Vagina (tissue), 2 donors: ENCODE data around the gene PTPRD. TPM values are rescaled to one million over a fixed set of nuclear protein-coding genes. Genes with fewer than 3 reads are reported as not detected.

ENCODE experiments used
- DNase-seq, 2 donors: peaks; one replicate each; pipeline ENCODE4 v3.0.0-alpha.2; 2017; ENCODE audit errors: extremely low spot score in 2 of 2
- H3K27ac ChIP-seq: fragments of 200-600 bp; sonication (generic); one replicate; pipeline ENCODE4 v1.5.1; 2019
- H3K27me3 ChIP-seq: fragments of 200-600 bp; sonication (generic); one replicate; pipeline ENCODE4 v1.5.1; 2019
- H3K36me3 ChIP-seq, 2 donors: fragments of 200-600 bp; sonication (generic); one replicate each; pipeline ENCODE4 v1.5.1; 2017 to 2019
- H3K4me1 ChIP-seq: fragments of 200-600 bp; sonication (generic); one replicate; pipeline ENCODE4 v1.5.1; 2019
- H3K4me3 ChIP-seq, 2 donors: fragments of 200-600 bp; sonication (generic); 1 replicate in 1 of 2; 2 replicates in 1 of 2; pipeline ENCODE4 v1.5.1; 2016 to 2019
- H3K9me3 ChIP-seq: fragments of 200-600 bp; sonication (generic); one replicate; pipeline ENCODE4 v1.5.1; 2019
- POLR2A ChIP-seq, 2 donors: fragments of 450-650 bp; IDR thresholded peaks; one replicate each; pipeline ENCODE4 v1.6.1; 2017; ENCODE audit warnings: antibody characterized with exemption in 2 of 2, mild to moderate bottlenecking in 2 of 2, moderate library complexity in 2 of 2
- POLR2AphosphoS5 ChIP-seq, 2 donors: sonication (generic); formaldehyde crosslinking; IDR thresholded peaks; one replicate each; pipeline ENCODE4 v1.9.0; 2017; ENCODE audit warnings: antibody characterized with exemption in 2 of 2, mild to moderate bottlenecking in 2 of 2, low read depth in 1 of 2; ENCODE audit not compliant: insufficient read depth in 1 of 2
- intact Hi-C: fragments of 100-400 bp; cut with DNase I; formaldehyde crosslinking; loops from one replicate; pipeline ENCODE4 v1.15.1; 2023
- total RNA-seq: library from RNA; depleted of rRNA; stranded (reverse); fragments of >200 nt; gene quantifications from one replicate; pipeline ENCODE4 v1.2.3, GENCODE V29; 2016
- TF ChIP-seq, protein P1 (sequence below), 3 experiments: fragments of 450-650 bp in 2 of 3; fragments of 200-600 bp in 1 of 3; sonication (generic) in 1 of 3; IDR thresholded peaks; one replicate each; pipeline ENCODE4 v1.5.1; 2017 to 2019; ENCODE audit warnings: antibody characterized with exemption in 3 of 3, mild to moderate bottlenecking in 2 of 3, moderate library complexity in 2 of 3

PTPRD gene
- total RNA-seq, 1 donor from 2014 or later: 10.3 TPM

DNA sequence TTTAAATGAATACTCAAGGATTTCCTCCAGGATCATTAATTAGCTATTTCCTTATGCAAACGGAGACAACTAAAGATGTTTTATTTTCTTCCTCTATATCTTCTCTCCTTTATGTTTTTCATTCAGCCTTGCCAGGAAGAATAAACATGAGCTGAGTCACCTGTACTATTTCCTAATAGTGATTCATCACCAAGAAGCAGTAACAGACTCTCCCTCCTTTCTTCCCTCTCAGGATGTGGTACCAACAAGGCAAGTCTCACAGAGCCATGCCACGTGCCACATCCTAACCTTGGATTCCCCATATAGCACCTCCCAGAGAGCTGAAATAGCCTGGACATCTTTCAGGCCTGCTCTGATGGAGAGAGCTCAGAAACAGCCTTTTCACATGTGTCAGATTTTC lies 2054.6 kb downstream of the PTPRD start:
- intact Hi-C loops: no loop called here
- TF ChIP-seq POLR2A (IDR thresholded peaks at IDR 0.05) (no peak), POLR2AphosphoS5 (IDR thresholded peaks at IDR 0.05; ENCODE audit: insufficient read depth in 1 of 2, low read depth in 1 of 2) (no peak)
- TF ChIP-seq, protein P1, sequence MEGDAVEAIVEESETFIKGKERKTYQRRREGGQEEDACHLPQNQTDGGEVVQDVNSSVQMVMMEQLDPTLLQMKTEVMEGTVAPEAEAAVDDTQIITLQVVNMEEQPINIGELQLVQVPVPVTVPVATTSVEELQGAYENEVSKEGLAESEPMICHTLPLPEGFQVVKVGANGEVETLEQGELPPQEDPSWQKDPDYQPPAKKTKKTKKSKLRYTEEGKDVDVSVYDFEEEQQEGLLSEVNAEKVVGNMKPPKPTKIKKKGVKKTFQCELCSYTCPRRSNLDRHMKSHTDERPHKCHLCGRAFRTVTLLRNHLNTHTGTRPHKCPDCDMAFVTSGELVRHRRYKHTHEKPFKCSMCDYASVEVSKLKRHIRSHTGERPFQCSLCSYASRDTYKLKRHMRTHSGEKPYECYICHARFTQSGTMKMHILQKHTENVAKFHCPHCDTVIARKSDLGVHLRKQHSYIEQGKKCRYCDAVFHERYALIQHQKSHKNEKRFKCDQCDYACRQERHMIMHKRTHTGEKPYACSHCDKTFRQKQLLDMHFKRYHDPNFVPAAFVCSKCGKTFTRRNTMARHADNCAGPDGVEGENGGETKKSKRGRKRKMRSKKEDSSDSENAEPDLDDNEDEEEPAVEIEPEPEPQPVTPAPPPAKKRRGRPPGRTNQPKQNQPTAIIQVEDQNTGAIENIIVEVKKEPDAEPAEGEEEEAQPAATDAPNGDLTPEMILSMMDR (IDR thresholded peaks at IDR 0.05): no peak
- H3K4me1 ChIP-seq: peaks cover 7% of the 10 kb centered on the region

DNA sequence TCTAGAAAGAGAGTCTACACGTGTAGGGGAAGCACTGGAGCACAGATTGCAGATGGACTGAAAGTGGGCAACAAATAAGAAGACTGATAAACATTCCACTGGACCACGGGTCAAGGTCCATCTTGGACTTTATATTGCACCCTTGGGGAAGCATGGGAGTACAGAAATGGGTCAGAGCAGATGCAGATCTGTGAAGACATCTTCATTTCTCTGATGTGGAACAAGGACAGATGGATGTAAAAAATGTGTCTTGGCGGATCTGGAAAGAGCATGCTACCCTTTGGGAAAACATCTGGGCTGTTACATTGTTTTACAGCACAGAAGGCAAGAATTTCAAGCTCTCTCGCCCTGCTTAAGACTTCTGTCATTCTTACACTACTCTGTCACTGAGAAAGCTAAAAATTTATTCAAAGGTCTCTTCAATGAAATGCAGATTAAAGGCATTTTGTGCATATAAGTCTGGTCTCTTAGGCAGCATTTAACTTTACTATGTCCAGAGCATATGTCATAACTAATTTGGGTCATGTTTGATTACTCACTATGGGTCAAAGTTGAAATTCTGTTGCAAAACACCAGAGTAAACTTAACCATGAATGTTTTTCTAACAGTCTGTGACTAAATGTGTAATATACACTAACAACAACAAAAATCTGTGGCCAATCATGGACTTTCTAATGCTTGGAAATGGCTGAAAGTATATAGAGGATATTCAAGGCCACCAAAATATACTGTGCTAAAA lies 2056.9 kb downstream of the PTPRD start:
- H3K9me3 ChIP-seq: no peaks in the 10 kb centered on the region
- no peak overlapping the region for H3K27ac ChIP-seq
- TF ChIP-seq POLR2AphosphoS5 (IDR thresholded peaks at IDR 0.05; ENCODE audit: insufficient read depth in 1 of 2, low read depth in 1 of 2) (no peak), POLR2A (IDR thresholded peaks at IDR 0.05) (no peak)
- TF ChIP-seq, protein P1 (IDR thresholded peaks at IDR 0.05): no peak
- no peaks in the 10 kb centered on the region for H3K36me3 ChIP-seq
- peaks cover 7% of the 10 kb centered on the region for H3K4me1 ChIP-seq
- DNase-seq: no peak
- H3K4me3 ChIP-seq: no peak overlapping the region
- no peaks in the 10 kb centered on the region for H3K27me3 ChIP-seq
- intact Hi-C loops: no loop called here

More for the DNA sequence above, 2054.6 kb downstream of the PTPRD start:
- Histone ChIP-seq H3K27me3 (no peaks in the 10 kb centered on the region), H3K36me3 (no peaks in the 10 kb centered on the region), H3K27ac (no peak overlapping the region), H3K4me3 (no peak overlapping the region), H3K9me3 (no peaks in the 10 kb centered on the region)
- DNase-seq: no peak

DNA sequence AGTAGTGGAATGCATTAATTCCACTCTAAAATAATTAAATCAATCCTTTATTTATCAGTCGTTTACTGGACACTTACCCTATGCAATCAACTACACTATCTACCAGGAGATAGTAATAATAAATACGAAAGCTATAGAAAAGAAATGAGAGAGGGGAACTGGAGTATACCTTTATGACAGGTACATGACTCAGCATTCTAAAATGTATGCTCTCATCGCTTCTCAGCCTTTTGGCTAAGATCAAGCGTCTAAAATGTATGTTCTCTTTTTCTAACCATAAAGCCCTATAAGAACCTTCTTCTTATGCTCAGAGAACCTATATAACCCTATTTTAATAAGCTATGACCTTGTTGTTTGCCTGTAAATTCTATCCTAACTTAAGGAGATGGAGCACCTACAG lies 2059.4 kb downstream of the PTPRD start:
- H3K27me3 ChIP-seq: no peaks in the 10 kb centered on the region
- no peak overlapping the region for H3K4me3 ChIP-seq
- no peaks in the 10 kb centered on the region for H3K9me3 ChIP-seq
- intact Hi-C loops: no loop called here
- no peak overlapping the region for H3K27ac ChIP-seq
- peaks cover 7% of the 10 kb centered on the region for H3K4me1 ChIP-seq
- no peaks in the 10 kb centered on the region for H3K36me3 ChIP-seq
- DNase-seq: no peak
- TF ChIP-seq POLR2A (IDR thresholded peaks at IDR 0.05) (no peak), POLR2AphosphoS5 (IDR thresholded peaks at IDR 0.05; ENCODE audit: insufficient read depth in 1 of 2, low read depth in 1 of 2) (no peak)
- TF ChIP-seq, protein P1 (IDR thresholded peaks at IDR 0.05): no peak

DNA sequence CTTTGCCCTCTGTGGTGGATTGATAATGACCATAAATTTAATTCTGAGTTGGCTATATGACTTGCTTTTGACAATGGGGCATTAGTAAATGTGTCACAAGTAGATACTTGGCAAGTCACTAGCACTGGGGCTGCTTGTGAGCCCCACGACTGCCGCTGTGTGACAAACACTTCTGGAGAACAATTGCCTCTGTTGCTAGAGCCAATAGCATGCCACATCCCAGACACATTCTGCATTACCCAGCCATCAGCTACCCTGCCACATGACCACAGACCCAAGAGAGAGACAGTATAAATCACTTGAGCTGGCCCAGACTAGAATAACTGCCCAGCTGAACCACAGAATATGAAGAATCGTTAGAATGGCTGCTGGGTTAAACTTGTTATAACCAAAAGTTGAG lies 2060.1 kb downstream of the PTPRD start:
- Histone ChIP-seq H3K4me1 (peaks cover 7% of the 10 kb centered on the region), H3K4me3 (no peak overlapping the region), H3K9me3 (no peaks in the 10 kb centered on the region), H3K27ac (no peak overlapping the region), H3K36me3 (no peaks in the 10 kb centered on the region), H3K27me3 (no peaks in the 10 kb centered on the region)
- DNase-seq: no peak
- intact Hi-C loops: no loop called here
- TF ChIP-seq POLR2AphosphoS5 (IDR thresholded peaks at IDR 0.05; ENCODE audit: insufficient read depth in 1 of 2, low read depth in 1 of 2): no peak
- no peak for TF ChIP-seq POLR2A (IDR thresholded peaks at IDR 0.05)
- TF ChIP-seq, protein P1 (IDR thresholded peaks at IDR 0.05): no peak

DNA sequence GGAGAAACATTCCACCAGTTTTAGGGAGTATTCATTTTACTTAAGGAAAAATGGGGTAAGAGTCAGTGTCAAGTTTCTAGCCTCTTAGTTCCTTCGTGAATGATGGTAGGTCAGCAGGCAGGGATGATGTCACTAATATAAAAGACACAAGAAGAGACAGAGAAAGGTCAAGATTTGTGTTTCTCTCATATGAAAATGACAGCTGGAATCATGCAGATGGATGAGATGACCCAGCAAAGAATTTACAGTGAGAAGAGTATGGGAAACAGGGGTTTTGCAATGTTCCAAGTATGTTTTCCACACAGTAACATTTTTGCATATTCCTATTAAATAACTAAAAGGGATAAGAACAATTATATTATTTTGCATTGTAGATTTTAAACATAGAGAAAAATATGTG lies 2063.6 kb downstream of the PTPRD start:
- Histone ChIP-seq H3K27ac (no peak overlapping the region), H3K36me3 (no peaks in the 10 kb centered on the region), H3K4me3 (no peak overlapping the region), H3K4me1 (no peaks in the 10 kb centered on the region), H3K27me3 (no peaks in the 10 kb centered on the region), H3K9me3 (no peaks in the 10 kb centered on the region)
- intact Hi-C loops: no loop called here
- TF ChIP-seq POLR2A (IDR thresholded peaks at IDR 0.05) (no peak), POLR2AphosphoS5 (IDR thresholded peaks at IDR 0.05; ENCODE audit: insufficient read depth in 1 of 2, low read depth in 1 of 2) (no peak)
- TF ChIP-seq, protein P1 (IDR thresholded peaks at IDR 0.05): no peak
- DNase-seq: no peak
